K562 (cell line): ENCODE data around the gene CAMK2G. TPM values are rescaled to one million over a fixed set of nuclear protein-coding genes. Genes with fewer than 3 reads are reported as not detected.

Experiments
- ATAC-seq: fragments of 200-7000 bp; cut with Tn5 transposase; 3 replicates; pipeline ENCODE4 v1.9.1; 2020; ENCODE audit warnings: moderate library complexity
- BruUV-seq: library from RNA; stranded (reverse); fragments of 400-500 nt; replicated peaks from 2 replicates; lab custom pipeline; 2021; lab: Mats Ljungman, UMichigan
- CTCF ChIA-PET: fragments of 300-600 bp; formaldehyde crosslinking; extraction: SDS; loops from one replicate; lab custom pipeline; 2021; ENCODE audit warnings: low intra/inter-chr PET ratio; lab: Yijun Ruan, JAX
- POLR2A ChIA-PET: fragments of 300-600, 350-650 bp; sonication (Branson Sonifier 250); formaldehyde crosslinking; extraction: SDS; loops from one replicate; lab custom pipeline; 2021; ENCODE audit warnings: antibody characterized with exemption, inconsistent platforms; lab: Yijun Ruan, JAX
- DNase-seq, 4 experiments: peaks; one replicate each; pipeline versions ENCODE4 v3.0.0 to v3.0.0-alpha.2; 2011 to 2018; ENCODE audit warnings: low spot score in 3 of 4, mixed read lengths in 3 of 4; ENCODE audit errors: extremely low read depth in 1 of 4
- FAIRE-seq: peaks from 2 replicates; lab custom pipeline; 2011; peaks lifted over from hg19 to GRCh38; lab: Jason Lieb, UNC
- H2AFZ ChIP-seq: 2 replicates; pipeline ENCODE4 v1.6.0; 2011; ENCODE audit warnings: low read depth, low read length, control low read depth, inconsistent platforms
- H3K27ac ChIP-seq: fragments of 200-600 bp; 3 replicates; pipeline ENCODE4 v1.8.0; 2011; ENCODE audit warnings: low read depth, mild to moderate bottlenecking, control low read depth, inconsistent platforms, low read length, moderate library complexity, mixed read lengths; ENCODE audit errors: extremely low read depth
- H3K27me3 ChIP-seq, 2 experiments: fragments of 300-600 bp in 1 of 2; 2 replicates in 1 of 2; 3 replicates in 1 of 2; pipeline versions ENCODE4 v1.6.0 to v1.8.0; 2011; ENCODE audit warnings: inconsistent platforms in 2 of 2, low read length in 2 of 2, mild to moderate bottlenecking in 1 of 2, mixed read lengths in 1 of 2, moderate library complexity in 1 of 2; ENCODE audit not compliant: control insufficient read depth in 2 of 2, insufficient read depth in 2 of 2
- H3K36me3 ChIP-seq: fragments of 300-600 bp; 3 replicates; pipeline ENCODE4 v1.8.0; 2011; ENCODE audit warnings: mild to moderate bottlenecking, low read length, inconsistent platforms; ENCODE audit not compliant: control insufficient read depth, insufficient read depth
- H3K4me1 ChIP-seq, 2 experiments: fragments of 200-600 bp in 1 of 2; replicated peaks in 1 of 2; 2 replicates in 1 of 2; 3 replicates in 1 of 2; pipeline versions ENCODE4 v1.5.1 to v1.8.0; 2011; ENCODE audit warnings: inconsistent platforms in 2 of 2, low read length in 2 of 2, mild to moderate bottlenecking in 1 of 2, mixed read lengths in 1 of 2, moderate library complexity in 1 of 2; ENCODE audit not compliant: control insufficient read depth in 2 of 2, insufficient read depth in 2 of 2
- H3K4me2 ChIP-seq: 2 replicates; pipeline ENCODE4 v1.6.1; 2011; ENCODE audit warnings: low read length, control low read depth, inconsistent platforms, mixed read lengths; ENCODE audit not compliant: insufficient read depth
- H3K4me3 ChIP-seq: fragments of 200-600 bp; sonication (generic), shearing (Covaris generic); 2 replicates; pipeline ENCODE4 v1.5.1; 2016; ENCODE audit warnings: control low read depth, inconsistent platforms
- H3K79me2 ChIP-seq: fragments of 200-600 bp; 3 replicates; pipeline ENCODE4 v1.8.0; 2011; ENCODE audit warnings: low read length, inconsistent platforms; ENCODE audit not compliant: control insufficient read depth, insufficient read depth
- H3K9ac ChIP-seq, 2 experiments: 2 replicates each; pipeline versions ENCODE4 v1.6.0 to v1.6.1; 2011; ENCODE audit warnings: low read depth in 2 of 2, low read length in 2 of 2, control low read depth in 1 of 2, inconsistent platforms in 1 of 2, mild to moderate bottlenecking in 1 of 2, mixed read lengths in 1 of 2; ENCODE audit not compliant: insufficient read depth in 1 of 2
- H3K9me1 ChIP-seq: one replicate; pipeline ENCODE4 v1.6.0; 2011; ENCODE audit warnings: inconsistent platforms, mild to moderate bottlenecking, low read length, moderate library complexity; ENCODE audit not compliant: control insufficient read depth, insufficient read depth
- H3K9me3 ChIP-seq: replicated peaks from 2 replicates; pipeline ENCODE4 v1.5.1; 2011; ENCODE audit warnings: low read depth, low read length, inconsistent platforms; ENCODE audit not compliant: control insufficient read depth, insufficient read depth
- H4K20me1 ChIP-seq: replicated peaks from 2 replicates; pipeline ENCODE4 v1.6.1; 2011; ENCODE audit warnings: low read length, inconsistent platforms, mixed read lengths; ENCODE audit not compliant: control insufficient read depth, insufficient read depth
- AFF4 ChIP-seq: sonication (generic); formaldehyde crosslinking; IDR thresholded peaks from 2 replicates; pipeline ENCODE4 v1.8.0; 2023; ENCODE audit warnings: mild to moderate bottlenecking, missing genetic modification reagents
- BRCA1 ChIP-seq, 2 experiments: fragments of 450-650 bp in 1 of 2; sonication (generic) in 1 of 2; formaldehyde crosslinking in 1 of 2; IDR thresholded peaks; 2 replicates each; pipeline versions ENCODE4 v1.5.0 to v1.6.1; 2017 to 2020; ENCODE audit warnings: mild to moderate bottlenecking in 1 of 2, missing genetic modification reagents in 1 of 2
- E2F4 ChIP-seq: sonication (generic); formaldehyde crosslinking; IDR thresholded peaks from 2 replicates; pipeline ENCODE4 v1.8.0; 2022; ENCODE audit warnings: mild to moderate bottlenecking, low read depth, missing genetic modification reagents
- KDM5B ChIP-seq: fragments of 200-600 bp; sonication (generic); IDR thresholded peaks from 2 replicates; pipeline ENCODE4 v1.6.1; 2012; ENCODE audit warnings: low read depth, mild to moderate bottlenecking, moderate library complexity, low read length, control low read depth, inconsistent platforms; ENCODE audit not compliant: insufficient replicate concordance
- L3MBTL2 ChIP-seq: fragments of 450-650 bp; IDR thresholded peaks from 2 replicates; pipeline ENCODE4 v1.6.1; 2016; ENCODE audit warnings: mild to moderate bottlenecking, moderate library complexity
- ZBTB7A ChIP-seq: IDR thresholded peaks from 2 replicates; pipeline ENCODE4 v1.6.1; 2011; ENCODE audit warnings: low read depth, mild to moderate bottlenecking, low read length, moderate library complexity, borderline replicate concordance; ENCODE audit not compliant: control insufficient read depth
- WGBS: fragments of 100-300 bp; shearing (Covaris generic); methylation state at CpG from one replicate; pipeline ENCODE4 v1.1.6; 2016; ENCODE audit warnings: low coverage, mixed read lengths; ENCODE audit not compliant: insufficient coverage; ENCODE audit errors: missing lambda C conversion rate; 5-methylcytosine and 5-hydroxymethylcytosine counted together
- in situ Hi-C: fragments of 300-500 bp; cut with MboI; formaldehyde crosslinking; loops from 4 replicates; pipeline ENCODE4 v1.15.0; 2018; ENCODE audit warnings: inconsistent platforms, mixed read lengths
- intact Hi-C: fragments of 100-400 bp; cut with micrococcal nuclease; formaldehyde crosslinking; loops from 2 replicates; pipeline ENCODE4 v1.14.2; 2022
- polyA plus RNA-seq, 8 experiments: library from polyadenylated mRNA; depleted of rRNA in 4 of 8; stranded (reverse) in 5 of 8; unstranded in 3 of 8; fragments of >200 nt; fragmentation: Nextera tagmentation in 2 of 8; fragmentation: Illumina TruSeq in 1 of 8; extraction: Ambion mirVana in 2 of 8; extraction: Trizol in 1 of 8; gene quantifications; 2 replicates each; pipeline versions ENCODE4 v1.2.1 to v1.2.3, GENCODE V29; 2011 to 2014; ENCODE audit warnings: inconsistent platforms in 1 of 8, missing spikeins in 1 of 8
- total RNA-seq, 7 experiments: library from RNA; depleted of rRNA in 6 of 7; stranded (reverse); fragments of >200 nt in 6 of 7; fragmentation: Illumina TruSeq in 2 of 7; extraction: Trizol in 2 of 7; gene quantifications; 2 replicates each; pipeline versions ENCODE4 v1.2.1 to v1.2.3, GENCODE V29; 2011 to 2021; ENCODE audit warnings: low replicate concordance in 1 of 7
- TF ChIP-seq, protein P1 (sequence below): fragments of 450-650 bp; IDR thresholded peaks from 2 replicates; pipeline ENCODE4 v1.6.1; 2017; ENCODE audit warnings: antibody characterized with exemption, mild to moderate bottlenecking
- TF ChIP-seq, protein P2 (sequence below), 2 experiments: fragments of 200-800 bp in 1 of 2; sonication (Bioruptor generic) in 1 of 2; sonication (generic) in 1 of 2; formaldehyde crosslinking in 1 of 2; IDR thresholded peaks in 1 of 2; conservative IDR thresholded peaks in 1 of 2; 2 replicates each; pipeline versions ENCODE4 v1.5.0 to v1.6.1; 2016 to 2020; ENCODE audit warnings: missing compliant biosample characterization in 1 of 2, missing genetic modification characterization in 1 of 2, missing genetic modification reagents in 1 of 2

Gene CAMK2G
- total and polyA plus RNA-seq, 9 of the 15 experiments (the other 6 are each of a cell fraction or from before 2014, with no cell fraction given), result 9.0 to 37.9 (median 32.6) TPM

DNA sequence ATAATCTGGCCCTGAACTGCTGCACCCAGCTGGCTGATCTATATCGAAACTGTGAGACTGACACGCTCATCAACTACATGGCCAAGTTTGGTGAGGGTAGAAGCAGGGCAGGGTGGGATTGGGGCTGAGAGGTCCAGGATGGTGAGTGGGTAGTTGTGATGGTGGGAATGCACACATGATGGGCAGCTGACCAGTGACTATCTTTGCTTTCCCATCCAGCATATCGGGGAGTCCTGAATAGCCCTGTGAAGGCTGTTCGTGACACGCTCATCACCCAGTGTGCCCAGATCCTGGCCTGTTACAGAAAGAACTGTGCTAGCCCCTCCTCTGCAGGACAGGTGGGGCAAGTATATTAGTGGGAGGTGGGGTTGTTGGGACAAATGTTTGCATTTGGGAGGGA is 105.0 kb downstream of the CAMK2G start (continued):
- TF ChIP-seq AFF4 (CRISPR knock-in tag), result no peak
- no peak for TF ChIP-seq L3MBTL2

DNA sequence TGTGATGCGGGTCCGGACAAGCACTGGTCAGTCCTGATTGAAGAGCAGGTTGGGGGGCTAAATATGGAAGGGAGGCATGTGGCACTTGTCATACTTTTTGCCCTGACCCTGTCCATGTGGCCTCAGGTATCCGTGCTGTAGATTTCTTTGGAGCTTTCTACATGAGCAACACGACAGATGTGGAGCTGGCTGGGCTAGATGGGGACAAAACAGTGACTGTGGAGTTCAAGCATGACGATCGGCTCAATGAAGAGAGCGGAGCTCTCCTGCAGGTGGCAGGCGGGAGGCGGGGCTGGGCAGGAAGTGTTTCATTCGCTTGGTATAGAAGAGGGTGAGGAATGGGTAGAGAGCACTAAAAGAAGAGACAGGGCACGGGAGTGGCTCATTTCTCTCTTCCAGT is 105.5 kb downstream of the CAMK2G start:
- WGBS, result 89% methylated on average over 11 of the region's 11 CpGs
- no peak overlapping the region for H3K9ac ChIP-seq
- no peaks in the 10 kb centered on the region for H3K27me3 ChIP-seq
- DNase-seq, result no peak
- H3K4me3 ChIP-seq, result no peak overlapping the region
- no peak for FAIRE-seq
- no TSS peak for BruUV-seq
- CTCF ChIA-PET, result no interaction called here
- H2AFZ ChIP-seq, result no peak overlapping the region
- no peak overlapping the region for H3K27ac ChIP-seq
- in situ Hi-C loops (no loop called here), intact Hi-C loops (no loop called here)
- peaks cover 12 to 21% of the 10 kb centered on the region in 2 experiments; a peak in 4 of 5 replicates for H3K4me1 ChIP-seq
- no peaks in the 10 kb centered on the region for H4K20me1 ChIP-seq
- POLR2A ChIA-PET, result interaction anchor here (0.7 to 11.0 kb wide), 8 partner anchors 10 to 322 kb away, joined by 3 to 137 read pairs (median 5); partner anchors contain the start of genes CHCHD1 and SEC24C
- no peaks in the 10 kb centered on the region for H3K9me3 ChIP-seq
- H3K4me2 ChIP-seq, result no peak overlapping the region
- H3K9me1 ChIP-seq, result peaks cover 3% of the 10 kb centered on the region
- no peak for ATAC-seq
- peaks cover 25% of the 10 kb centered on the region for H3K79me2 ChIP-seq
- H3K36me3 ChIP-seq, result peaks cover 78% of the 10 kb centered on the region
- TF ChIP-seq, protein P1, sequence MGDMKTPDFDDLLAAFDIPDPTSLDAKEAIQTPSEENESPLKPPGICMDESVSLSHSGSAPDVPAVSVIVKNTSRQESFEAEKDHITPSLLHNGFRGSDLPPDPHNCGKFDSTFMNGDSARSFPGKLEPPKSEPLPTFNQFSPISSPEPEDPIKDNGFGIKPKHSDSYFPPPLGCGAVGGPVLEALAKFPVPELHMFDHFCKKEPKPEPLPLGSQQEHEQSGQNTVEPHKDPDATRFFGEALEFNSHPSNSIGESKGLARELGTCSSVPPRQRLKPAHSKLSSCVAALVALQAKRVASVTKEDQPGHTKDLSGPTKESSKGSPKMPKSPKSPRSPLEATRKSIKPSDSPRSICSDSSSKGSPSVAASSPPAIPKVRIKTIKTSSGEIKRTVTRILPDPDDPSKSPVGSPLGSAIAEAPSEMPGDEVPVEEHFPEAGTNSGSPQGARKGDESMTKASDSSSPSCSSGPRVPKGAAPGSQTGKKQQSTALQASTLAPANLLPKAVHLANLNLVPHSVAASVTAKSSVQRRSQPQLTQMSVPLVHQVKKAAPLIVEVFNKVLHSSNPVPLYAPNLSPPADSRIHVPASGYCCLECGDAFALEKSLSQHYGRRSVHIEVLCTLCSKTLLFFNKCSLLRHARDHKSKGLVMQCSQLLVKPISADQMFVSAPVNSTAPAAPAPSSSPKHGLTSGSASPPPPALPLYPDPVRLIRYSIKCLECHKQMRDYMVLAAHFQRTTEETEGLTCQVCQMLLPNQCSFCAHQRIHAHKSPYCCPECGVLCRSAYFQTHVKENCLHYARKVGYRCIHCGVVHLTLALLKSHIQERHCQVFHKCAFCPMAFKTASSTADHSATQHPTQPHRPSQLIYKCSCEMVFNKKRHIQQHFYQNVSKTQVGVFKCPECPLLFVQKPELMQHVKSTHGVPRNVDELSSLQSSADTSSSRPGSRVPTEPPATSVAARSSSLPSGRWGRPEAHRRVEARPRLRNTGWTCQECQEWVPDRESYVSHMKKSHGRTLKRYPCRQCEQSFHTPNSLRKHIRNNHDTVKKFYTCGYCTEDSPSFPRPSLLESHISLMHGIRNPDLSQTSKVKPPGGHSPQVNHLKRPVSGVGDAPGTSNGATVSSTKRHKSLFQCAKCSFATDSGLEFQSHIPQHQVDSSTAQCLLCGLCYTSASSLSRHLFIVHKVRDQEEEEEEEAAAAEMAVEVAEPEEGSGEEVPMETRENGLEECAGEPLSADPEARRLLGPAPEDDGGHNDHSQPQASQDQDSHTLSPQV, result no peak
- no peak for TF ChIP-seq KDM5B
- TF ChIP-seq BRCA1 (IDR thresholded peaks at IDR 0.05), result no peak
- no peak for TF ChIP-seq BRCA1 (CRISPR knock-in tag; IDR thresholded peaks at IDR 0.05)
- TF ChIP-seq, protein P2, sequence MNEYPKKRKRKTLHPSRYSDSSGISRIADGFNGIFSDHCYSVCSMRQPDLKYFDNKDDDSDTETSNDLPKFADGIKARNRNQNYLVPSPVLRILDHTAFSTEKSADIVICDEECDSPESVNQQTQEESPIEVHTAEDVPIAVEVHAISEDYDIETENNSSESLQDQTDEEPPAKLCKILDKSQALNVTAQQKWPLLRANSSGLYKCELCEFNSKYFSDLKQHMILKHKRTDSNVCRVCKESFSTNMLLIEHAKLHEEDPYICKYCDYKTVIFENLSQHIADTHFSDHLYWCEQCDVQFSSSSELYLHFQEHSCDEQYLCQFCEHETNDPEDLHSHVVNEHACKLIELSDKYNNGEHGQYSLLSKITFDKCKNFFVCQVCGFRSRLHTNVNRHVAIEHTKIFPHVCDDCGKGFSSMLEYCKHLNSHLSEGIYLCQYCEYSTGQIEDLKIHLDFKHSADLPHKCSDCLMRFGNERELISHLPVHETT (CRISPR knock-in tag; conservative IDR thresholded peaks at IDR 0.05 in 1 of 2, IDR thresholded peaks at IDR 0.05 in 1 of 2), result no peak
- TF ChIP-seq E2F4 (CRISPR knock-in tag), result no peak
- no peak for TF ChIP-seq ZBTB7A
